Sigmoid colon (tissue), 7 donors: ENCODE results near the gene AKAP8. TPM values are rescaled to one million over a fixed set of nuclear protein-coding genes. Genes with fewer than 3 reads are reported as not detected.

Source experiments
- DNase-seq: peaks from one replicate; pipeline ENCODE4 v3.0.0-alpha.2; 2019
- H3K27ac ChIP-seq, 4 donors: fragments of 200-600 bp; sonication (generic); one replicate each; pipeline ENCODE4 v1.5.1; 2016 to 2019; ENCODE audit warnings: mild to moderate bottlenecking in 1 of 4
- H3K27me3 ChIP-seq, 3 donors: fragments of 200-600 bp; sonication (generic); one replicate each; pipeline ENCODE4 v1.5.1; 2019; ENCODE audit warnings: mild to moderate bottlenecking in 1 of 3
- H3K36me3 ChIP-seq, 4 donors: fragments of 200-600 bp; sonication (generic); one replicate each; pipeline ENCODE4 v1.5.1; 2016 to 2019
- H3K4me1 ChIP-seq, 4 donors: fragments of 200-600 bp; sonication (generic); one replicate each; pipeline ENCODE4 v1.5.1; 2017 to 2019
- H3K4me3 ChIP-seq, 4 donors: fragments of 200-600 bp; sonication (generic); one replicate each; pipeline ENCODE4 v1.5.1; 2017 to 2019; ENCODE audit warnings: mild to moderate bottlenecking in 2 of 4, moderate library complexity in 1 of 4
- H3K9me3 ChIP-seq, 4 donors: fragments of 200-600 bp in 3 of 4; sonication (generic) in 3 of 4; one replicate each; pipeline versions ENCODE4 v1.5.1 to v1.6.1; 2013 to 2019
- CTCF ChIP-seq, 4 experiments: fragments of 450-650 bp in 3 of 4; fragments of 200-600 bp in 1 of 4; IDR thresholded peaks; one replicate each; pipeline ENCODE4 v1.5.1; 2016 to 2019; ENCODE audit warnings: antibody characterized with exemption in 4 of 4, mild to moderate bottlenecking in 3 of 4, moderate library complexity in 2 of 4
- EP300 ChIP-seq, 4 donors: sonication (generic); formaldehyde crosslinking; IDR thresholded peaks; one replicate each; pipeline ENCODE4 v1.6.1; 2017; ENCODE audit warnings: antibody characterized with exemption in 4 of 4
- POLR2A ChIP-seq, 2 donors: fragments of 450-650 bp; IDR thresholded peaks; one replicate each; pipeline ENCODE4 v1.6.1; 2016; ENCODE audit warnings: antibody characterized with exemption in 2 of 2, mild to moderate bottlenecking in 2 of 2, moderate library complexity in 2 of 2
- POLR2AphosphoS5 ChIP-seq, 4 donors: sonication (generic); formaldehyde crosslinking; IDR thresholded peaks; one replicate each; pipeline ENCODE4 v1.6.1; 2017; ENCODE audit warnings: antibody characterized with exemption in 4 of 4
- WGBS, 2 donors: extraction: QIAGEN DNeasy Blood & Tissue Kit; methylation state at CpG; one replicate each; pipeline ENCODE4 v1.1.7; 2013; 5-methylcytosine and 5-hydroxymethylcytosine counted together
- intact Hi-C: fragments of 100-400 bp; cut with DNase I; formaldehyde crosslinking; loops from one replicate; pipeline ENCODE4 v1.15.1; 2023
- polyA plus RNA-seq, 3 donors: library from polyadenylated mRNA; stranded (reverse); fragments of 200-250 nt; gene quantifications; one replicate each; pipeline ENCODE4 v1.2.3, GENCODE V29; 2013
- total RNA-seq, 4 donors: library from RNA; depleted of rRNA; stranded (reverse); fragments of >200 nt; gene quantifications; one replicate each; pipeline ENCODE4 v1.1.0, GENCODE V29; 2016
- donor health status: healthy with polysubstance abuse.
- donor health status: Bipolar disorder and iron deficiency.
- donor health status: healthy.

The AKAP8 gene
- total and polyA plus RNA-seq, 7 donors = 11.4 to 43.8 (median 19.8) TPM

- 86 to 94% methylated on average over 22 of the region's 22 CpGs for WGBS, 2 donors
- Histone ChIP-seq H3K36me3 (peaks cover 38 to 53% (median 45%) of the 10 kb centered on the region in 4 donors), H3K4me1 (peaks cover 0 to 19% (median 14%) of the 10 kb centered on the region in 4 donors), H3K27ac (peak overlapping the region in 3 of 4 donors; percentile 39 to 59 (median 59)), H3K4me3 (no peak overlapping the region), H3K27me3 (no peaks in the 10 kb centered on the region), H3K9me3 (peaks cover 0 to 2% (median 0%) of the 10 kb centered on the region in 4 donors)
- intact Hi-C loops = no loop called here
- no peak for DNase-seq
- TF ChIP-seq POLR2AphosphoS5 (IDR thresholded peaks at IDR 0.05) (no peak), EP300 (IDR thresholded peaks at IDR 0.05) (no peak), POLR2A (IDR thresholded peaks at IDR 0.05) (no peak), CTCF (IDR thresholded peaks at IDR 0.05) (no peak)
These were observed 42.9 kb upstream of the AKAP8 start for GRCh38 chr19:15422296-15423075.

GRCh38 chr19:15421721-15422260, 42.2 kb upstream of the AKAP8 start:
- Histone ChIP-seq H3K27ac (peak overlapping the region in 3 of 4 donors; percentile 39 to 59 (median 59)), H3K4me3 (no peak overlapping the region), H3K9me3 (peaks cover 0 to 2% (median 0%) of the 10 kb centered on the region in 4 donors), H3K4me1 (peaks cover 0 to 26% (median 21%) of the 10 kb centered on the region in 4 donors), H3K27me3 (no peaks in the 10 kb centered on the region), H3K36me3 (peaks cover 33 to 47% (median 40%) of the 10 kb centered on the region in 4 donors)
- DNase-seq = no peak
- 75 to 82% methylated on average over 15 of the region's 15 CpGs for WGBS, 2 donors
- TF ChIP-seq EP300 (IDR thresholded peaks at IDR 0.05) (no peak), POLR2AphosphoS5 (IDR thresholded peaks at IDR 0.05) (no peak), CTCF (IDR thresholded peaks at IDR 0.05) (no peak), POLR2A (IDR thresholded peaks at IDR 0.05) (no peak)
- intact Hi-C loops = no loop called here

- no peak overlapping the region for H3K4me3 ChIP-seq
- WGBS, 2 donors = 77 to 78% methylated on average over 12 of the region's 12 CpGs
- intact Hi-C loops = no loop called here
- H3K36me3 ChIP-seq = peaks cover 29 to 43% (median 35%) of the 10 kb centered on the region in 4 donors
- TF ChIP-seq EP300 (IDR thresholded peaks at IDR 0.05) = no peak
- no peak for TF ChIP-seq CTCF (IDR thresholded peaks at IDR 0.05)
- TF ChIP-seq POLR2AphosphoS5 (IDR thresholded peaks at IDR 0.05) = no peak
- TF ChIP-seq POLR2A (IDR thresholded peaks at IDR 0.05) = no peak
- H3K27ac ChIP-seq = peak overlapping the region in 3 of 4 donors; percentile 39 to 59 (median 59)
- peaks cover 0 to 2% (median 0%) of the 10 kb centered on the region in 4 donors for H3K9me3 ChIP-seq
- no peaks in the 10 kb centered on the region for H3K27me3 ChIP-seq
- DNase-seq = no peak
- peaks cover 0 to 31% (median 26%) of the 10 kb centered on the region in 4 donors for H3K4me1 ChIP-seq
These were observed 41.6 kb upstream of the AKAP8 start for GRCh38 chr19:15421136-15421695.

GRCh38 chr19:15419413-15420025, 39.9 kb upstream of the AKAP8 start:
- Histone ChIP-seq H3K27me3 (no peaks in the 10 kb centered on the region), H3K36me3 (peaks cover 21 to 39% (median 23%) of the 10 kb centered on the region in 4 donors), H3K4me3 (peak overlapping the region; percentile 73 to 81 (median 78)), H3K9me3 (peaks cover 0 to 2% (median 0%) of the 10 kb centered on the region in 4 donors), H3K27ac (peak overlapping the region; percentile 67 to 92 (median 80)), H3K4me1 (peaks cover 0 to 42% (median 36%) of the 10 kb centered on the region in 4 donors)
- 13 to 32% methylated on average over 16 of the region's 16 CpGs for WGBS, 2 donors
- intact Hi-C loops = loop anchor here (1.0 to 5.0 kb wide), 3 partner anchors 13 to 87 kb away; partner anchors contain the start of genes BRD4 and WIZ
- TF ChIP-seq POLR2AphosphoS5 (IDR thresholded peaks at IDR 0.05) = no peak
- no peak for TF ChIP-seq POLR2A (IDR thresholded peaks at IDR 0.05)
- no peak for TF ChIP-seq EP300 (IDR thresholded peaks at IDR 0.05)
- no peak for TF ChIP-seq CTCF (IDR thresholded peaks at IDR 0.05)
- DNase-seq = no peak
